Activated CD4-positive, alpha-beta T cell treated with anti-CD3 and anti-CD28 coated beads for 4 hours (primary cell): ENCODE data around the gene RBMS3.

Experiments used
- DNase-seq, 2 donors: peaks; one replicate each; pipeline ENCODE4 v3.0.0-alpha.2; 2020

The RBMS3 gene

GRCh38 chr3:29537889-29538609 is 257.2 kb downstream of the RBMS3 start:
- no peak for DNase-seq

- DNase-seq: no peak
These were observed 257.7 kb downstream of the RBMS3 start for GRCh38 chr3:29538610-29538958.

- no peak for DNase-seq
These were observed 259.7 kb downstream of the RBMS3 start for GRCh38 chr3:29540544-29540943.

- no peak for DNase-seq
These were observed 264.0 kb downstream of the RBMS3 start for GRCh38 chr3:29544701-29545363.

- DNase-seq: no peak
These were observed 264.7 kb downstream of the RBMS3 start for GRCh38 chr3:29545615-29546014.

GRCh38 chr3:29552051-29552450 is 271.2 kb downstream of the RBMS3 start:
- DNase-seq: no peak

GRCh38 chr3:29554566-29554965 is 273.7 kb downstream of the RBMS3 start:
- no peak for DNase-seq

- no peak for DNase-seq
These were observed 274.7 kb downstream of the RBMS3 start for GRCh38 chr3:29555590-29555989.

- DNase-seq: no peak
These were observed 276.3 kb downstream of the RBMS3 start for GRCh38 chr3:29557186-29557585.

GRCh38 chr3:29557825-29558224 is 277.0 kb downstream of the RBMS3 start:
- DNase-seq: no peak

GRCh38 chr3:29559741-29560465 is 279.0 kb downstream of the RBMS3 start:
- no peak for DNase-seq

GRCh38 chr3:29561651-29562149 is 280.8 kb downstream of the RBMS3 start:
- DNase-seq: no peak

GRCh38 chr3:29565236-29565635 is 284.4 kb downstream of the RBMS3 start:
- no peak for DNase-seq

- no peak for DNase-seq
These were observed 286.6 kb downstream of the RBMS3 start for GRCh38 chr3:29567501-29567900.

GRCh38 chr3:29568355-29568754 is 287.5 kb downstream of the RBMS3 start:
- no peak for DNase-seq

- no peak for DNase-seq
These were observed 295.3 kb downstream of the RBMS3 start for GRCh38 chr3:29576181-29576580.

GRCh38 chr3:29576675-29577074 is 295.8 kb downstream of the RBMS3 start:
- DNase-seq: no peak

GRCh38 chr3:29577250-29577649 is 296.4 kb downstream of the RBMS3 start:
- no peak for DNase-seq

- no peak for DNase-seq
These were observed 300.4 kb downstream of the RBMS3 start for GRCh38 chr3:29581311-29581710.

- no peak for DNase-seq
These were observed 301.4 kb downstream of the RBMS3 start for GRCh38 chr3:29582273-29582672.

- DNase-seq: no peak
These were observed 303.0 kb downstream of the RBMS3 start for GRCh38 chr3:29583861-29584260.

GRCh38 chr3:29585368-29585767 is 304.5 kb downstream of the RBMS3 start:
- DNase-seq: no peak

GRCh38 chr3:29587340-29587739 is 306.5 kb downstream of the RBMS3 start:
- DNase-seq: no peak

GRCh38 chr3:29590012-29590411 is 309.1 kb downstream of the RBMS3 start:
- no peak for DNase-seq
